Endothelial cell of umbilical vein (primary cell): Measurements from ENCODE around the gene TM2D1. TPM values are rescaled to one million over a fixed set of nuclear protein-coding genes. Genes with fewer than 3 reads are reported as not detected.

Experiments used
- BruUV-seq: library from RNA; stranded (reverse); fragments of 400-500 nt; replicated peaks from 2 replicates; lab custom pipeline; 2021; lab: Mats Ljungman, UMichigan
- CTCF ChIA-PET: fragments of 300-600, 350-600 bp; sonication (Branson Sonifier 250); formaldehyde crosslinking; loops from one replicate; lab custom pipeline; 2021; ENCODE audit warnings: antibody characterized with exemption, inconsistent platforms; lab: Charles Lee
- POLR2A ChIA-PET: fragments of 300-600, 350-600 bp; sonication (Branson Sonifier 250); formaldehyde crosslinking; loops from one replicate; lab custom pipeline; 2021; ENCODE audit warnings: antibody characterized with exemption, inconsistent platforms; lab: Charles Lee
- DNase-seq: peaks from one replicate; pipeline ENCODE4 v3.0.0-alpha.2; 2011; ENCODE audit warnings: low read depth, low spot score
- FAIRE-seq: peaks from 2 replicates; lab custom pipeline; 2011; peaks lifted over from hg19 to GRCh38; lab: Jason Lieb, UNC
- H2AFZ ChIP-seq: 2 replicates; pipeline ENCODE4 v1.6.0; 2012; ENCODE audit warnings: low read depth, low read length, control low read depth, inconsistent platforms
- H3K27ac ChIP-seq: 2 replicates; pipeline ENCODE4 v1.5.1; 2011; ENCODE audit warnings: low read depth, mild to moderate bottlenecking, control low read depth, low read length, moderate library complexity; ENCODE audit not compliant: insufficient read depth
- H3K27me3 ChIP-seq, 2 experiments: 2 replicates each; pipeline versions ENCODE4 v1.6.0 to v1.6.1; 2011; ENCODE audit warnings: low read length in 2 of 2, mixed read lengths in 1 of 2; ENCODE audit not compliant: control insufficient read depth in 2 of 2, insufficient read depth in 2 of 2
- H3K36me3 ChIP-seq, 2 experiments: 2 replicates in 1 of 2; 3 replicates in 1 of 2; pipeline ENCODE4 v1.5.1; 2011; ENCODE audit warnings: low read length in 2 of 2, mild to moderate bottlenecking in 1 of 2, moderate library complexity in 1 of 2; ENCODE audit not compliant: control insufficient read depth in 2 of 2, insufficient read depth in 2 of 2; ENCODE audit errors: extremely low read depth in 1 of 2
- H3K4me1 ChIP-seq: 3 replicates; pipeline ENCODE4 v1.5.1; 2011; ENCODE audit warnings: mild to moderate bottlenecking, low read length; ENCODE audit not compliant: control insufficient read depth, insufficient read depth; ENCODE audit errors: extremely low read depth
- H3K4me2 ChIP-seq: 2 replicates; pipeline ENCODE4 v1.6.1; 2011; ENCODE audit warnings: low read length, control low read depth, mixed read lengths; ENCODE audit not compliant: insufficient read depth
- H3K4me3 ChIP-seq, 3 experiments: fragments of 200-600 bp in 1 of 3; sonication (generic), shearing (Covaris generic) in 1 of 3; replicated peaks in 1 of 3; 2 replicates each; pipeline ENCODE4 v1.5.1; 2011 to 2016; ENCODE audit warnings: control low read depth in 3 of 3, low read length in 3 of 3, mild to moderate bottlenecking in 2 of 3, inconsistent platforms in 1 of 3, low read depth in 1 of 3, moderate library complexity in 1 of 3; ENCODE audit not compliant: insufficient read depth in 1 of 3
- H3K79me2 ChIP-seq: 2 replicates; pipeline ENCODE4 v1.6.0; 2012; ENCODE audit warnings: low read length, inconsistent platforms; ENCODE audit not compliant: control insufficient read depth, insufficient read depth
- H3K9ac ChIP-seq: replicated peaks from 2 replicates; pipeline ENCODE3; 2011; ENCODE audit warnings: low read length, control low read depth; ENCODE audit not compliant: insufficient read depth; ENCODE audit errors: extremely low read depth
- H3K9me1 ChIP-seq: replicated peaks from 3 replicates; pipeline ENCODE4 v1.6.0; 2011; ENCODE audit warnings: mild to moderate bottlenecking, low read length; ENCODE audit not compliant: control insufficient read depth, insufficient read depth; ENCODE audit errors: extremely low read depth
- H3K9me3 ChIP-seq: replicated peaks from 2 replicates; pipeline ENCODE4 v1.5.1; 2012; ENCODE audit warnings: low read length, inconsistent platforms; ENCODE audit not compliant: control insufficient read depth, insufficient read depth
- H4K20me1 ChIP-seq: replicated peaks from 2 replicates; pipeline ENCODE3; 2011; ENCODE audit warnings: mild to moderate bottlenecking, low read length; ENCODE audit not compliant: control insufficient read depth, insufficient read depth; ENCODE audit errors: extremely low read depth
- CTCF ChIP-seq, 2 donors: IDR thresholded peaks; 1 replicate in 1 of 2; 2 replicates in 1 of 2; pipeline ENCODE4 v1.5.1; 2011; ENCODE audit warnings: low read length in 2 of 2, mild to moderate bottlenecking in 2 of 2, moderate library complexity in 2 of 2, control low read depth in 1 of 2, inconsistent platforms in 1 of 2, low read depth in 1 of 2; ENCODE audit not compliant: insufficient read depth in 1 of 2; ENCODE audit errors: extremely low read depth in 1 of 2
- EZH2 ChIP-seq: IDR thresholded peaks from 2 replicates; pipeline ENCODE4 v1.6.1; 2012; ENCODE audit warnings: borderline replicate concordance, low read depth, mild to moderate bottlenecking, moderate library complexity, low read length, inconsistent platforms; ENCODE audit not compliant: severe bottlenecking
- FOS ChIP-seq: IDR thresholded peaks from 2 replicates; pipeline ENCODE4 v1.6.1; 2011; ENCODE audit warnings: mild to moderate bottlenecking, low read length, moderate library complexity, borderline replicate concordance; ENCODE audit not compliant: insufficient read depth
- GATA2 ChIP-seq: IDR thresholded peaks from 2 replicates; pipeline ENCODE4 v1.7.0; 2011; ENCODE audit warnings: low read depth, mild to moderate bottlenecking, moderate library complexity, mixed read lengths, low read length; ENCODE audit not compliant: insufficient read length, insufficient read depth
- JUN ChIP-seq: IDR thresholded peaks from 2 replicates; pipeline ENCODE4 v1.6.1; 2011; ENCODE audit warnings: borderline replicate concordance, low read depth; ENCODE audit not compliant: insufficient read length, insufficient read depth
- MAX ChIP-seq: IDR thresholded peaks from 2 replicates; pipeline ENCODE4 v1.6.1; 2011; ENCODE audit not compliant: insufficient read depth, insufficient read length
- MYC ChIP-seq: IDR thresholded peaks from one replicate; pipeline ENCODE4 v1.6.1; 2011; ENCODE audit warnings: mild to moderate bottlenecking, low read depth, low read length
- POLR2A ChIP-seq: IDR thresholded peaks from 2 replicates; pipeline ENCODE4 v1.6.1; 2012; ENCODE audit warnings: low read depth, mild to moderate bottlenecking, control low read depth, low read length
- POLR2AphosphoS5 ChIP-seq: IDR thresholded peaks from 2 replicates; pipeline ENCODE4 v1.6.1; 2012; ENCODE audit warnings: low read depth, mild to moderate bottlenecking, control low read depth, low read length, moderate library complexity; ENCODE audit not compliant: insufficient read depth
- dilution Hi-C: fragments of 300-500 bp; cut with MboI; formaldehyde crosslinking; loops from one replicate; pipeline ENCODE4 v1.15.0; 2019; ENCODE audit warnings: low sequenced_read_pairs; ENCODE audit not compliant: extremely low pct_ligation_motif_present
- intact Hi-C: fragments of 100-400 bp; cut with micrococcal nuclease; formaldehyde crosslinking; loops from one replicate; pipeline ENCODE4 v1.10.0; 2022
- polyA plus RNA-seq, 4 experiments: library from polyadenylated mRNA; depleted of rRNA in 3 of 4; stranded (reverse) in 3 of 4; unstranded in 1 of 4; fragments of >200 nt; gene quantifications; 2 replicates each; pipeline versions ENCODE4 v1.2.1 to v1.2.3, GENCODE V29; 2011 to 2012; ENCODE audit warnings: missing spikeins in 1 of 4
- total RNA-seq: library from RNA; stranded (reverse); gene quantifications from 2 replicates; pipeline ENCODE4 v1.2.3, GENCODE V29; 2021

Gene TM2D1
- total and polyA plus RNA-seq, 2 donors (not counting 3 experiments of a cell fraction or from before 2014, with no cell fraction given) = 37.5 to 50.0 TPM

GRCh38 chr1:61636814-61637213, 88.1 kb downstream of the TM2D1 start:
- intact Hi-C loops (loop anchor here (2.0 to 10.0 kb wide), 2 partner anchors 30 to 1482 kb away; no protein-coding TSS in a partner anchor), dilution Hi-C loops (no loop called here)
- Histone ChIP-seq H3K27me3 (no peaks in the 10 kb centered on the region), H2AFZ (peak overlapping the region; percentile 33), H3K9ac (no peak overlapping the region), H3K9me1 (no peaks in the 10 kb centered on the region), H3K4me1 (peaks cover 16% of the 10 kb centered on the region), H3K4me2 (peak overlapping the region; percentile 45), H3K27ac (no peak overlapping the region), H3K79me2 (no peaks in the 10 kb centered on the region), H3K36me3 (no peaks in the 10 kb centered on the region), H3K9me3 (no peaks in the 10 kb centered on the region), H4K20me1 (no peaks in the 10 kb centered on the region), H3K4me3 (no peak overlapping the region)
- TF ChIP-seq CTCF (IDR thresholded peaks at IDR 0.05; ENCODE audit: extremely low read depth in 1 of 2, insufficient read depth in 1 of 2, low read depth in 1 of 2, low read length in 2 of 2) = no peak
- TF ChIP-seq JUN = no peak
- TF ChIP-seq POLR2A = no peak
- TF ChIP-seq GATA2 = no peak
- no peak for TF ChIP-seq MAX
- TF ChIP-seq FOS = no peak
- TF ChIP-seq MYC = no peak
- TF ChIP-seq EZH2 = no peak
- TF ChIP-seq POLR2AphosphoS5 = no peak
- ChIA-PET POLR2A (no interaction called here), CTCF (interaction anchor here (0.7 kb wide), 1 partner anchor 49 kb away, joined by 3 read pairs; no protein-coding TSS in a partner anchor)
- DNase-seq = no peak
- BruUV-seq = no TSS peak
- FAIRE-seq = no peak
